ENCODE data around the gene GPR183. TPM values are rescaled to one million over a fixed set of nuclear protein-coding genes. Genes with fewer than 3 reads are reported as not detected.

The GPR183 gene
- polyA plus RNA-seq, 1 experiment, result 0.31 TPM

DNA sequence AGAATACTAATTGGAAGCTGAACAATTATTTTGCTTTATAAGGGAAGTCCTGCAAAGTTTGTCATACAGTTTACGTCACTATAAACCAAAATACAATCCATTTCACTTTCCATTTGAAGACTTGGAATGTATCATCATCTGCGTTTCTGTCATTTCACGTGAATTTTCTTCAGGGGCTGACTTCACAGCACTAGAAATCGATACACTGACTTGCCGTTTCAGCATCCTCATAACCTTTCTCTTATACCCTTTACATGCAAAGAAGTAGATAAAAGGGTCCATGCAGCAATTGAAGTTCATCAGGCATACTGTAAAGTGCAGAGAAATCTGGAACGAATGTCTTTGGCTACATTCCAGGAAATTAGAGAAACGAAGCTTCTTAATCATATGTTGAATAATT is 12.2 kb downstream of the GPR183 start:
- CTCF ChIA-PET, result interaction anchor here (1.2 to 1.3 kb wide), 2 partner anchors 12 to 19 kb away, joined by 3 to 4 read pairs; no protein-coding TSS in a partner anchor
- Histone ChIP-seq H3K27me3 (ENCODE audit: control insufficient read depth, insufficient read depth, low read length) (no peaks in the 10 kb centered on the region), H3K36me3 (ENCODE audit: control insufficient read depth, insufficient read depth, low read length) (no peaks in the 10 kb centered on the region), H3K4me3 (ENCODE audit: low read depth, low read length) (no peak overlapping the region)
- TF ChIP-seq, protein P1, sequence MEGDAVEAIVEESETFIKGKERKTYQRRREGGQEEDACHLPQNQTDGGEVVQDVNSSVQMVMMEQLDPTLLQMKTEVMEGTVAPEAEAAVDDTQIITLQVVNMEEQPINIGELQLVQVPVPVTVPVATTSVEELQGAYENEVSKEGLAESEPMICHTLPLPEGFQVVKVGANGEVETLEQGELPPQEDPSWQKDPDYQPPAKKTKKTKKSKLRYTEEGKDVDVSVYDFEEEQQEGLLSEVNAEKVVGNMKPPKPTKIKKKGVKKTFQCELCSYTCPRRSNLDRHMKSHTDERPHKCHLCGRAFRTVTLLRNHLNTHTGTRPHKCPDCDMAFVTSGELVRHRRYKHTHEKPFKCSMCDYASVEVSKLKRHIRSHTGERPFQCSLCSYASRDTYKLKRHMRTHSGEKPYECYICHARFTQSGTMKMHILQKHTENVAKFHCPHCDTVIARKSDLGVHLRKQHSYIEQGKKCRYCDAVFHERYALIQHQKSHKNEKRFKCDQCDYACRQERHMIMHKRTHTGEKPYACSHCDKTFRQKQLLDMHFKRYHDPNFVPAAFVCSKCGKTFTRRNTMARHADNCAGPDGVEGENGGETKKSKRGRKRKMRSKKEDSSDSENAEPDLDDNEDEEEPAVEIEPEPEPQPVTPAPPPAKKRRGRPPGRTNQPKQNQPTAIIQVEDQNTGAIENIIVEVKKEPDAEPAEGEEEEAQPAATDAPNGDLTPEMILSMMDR (IDR thresholded peaks at IDR 0.05; ENCODE audit: insufficient read depth, low read depth, low read length), result no peak
- POLR2A ChIA-PET, result no interaction called here
- DNase-seq (ENCODE audit: low read depth), result no peak

DNA sequence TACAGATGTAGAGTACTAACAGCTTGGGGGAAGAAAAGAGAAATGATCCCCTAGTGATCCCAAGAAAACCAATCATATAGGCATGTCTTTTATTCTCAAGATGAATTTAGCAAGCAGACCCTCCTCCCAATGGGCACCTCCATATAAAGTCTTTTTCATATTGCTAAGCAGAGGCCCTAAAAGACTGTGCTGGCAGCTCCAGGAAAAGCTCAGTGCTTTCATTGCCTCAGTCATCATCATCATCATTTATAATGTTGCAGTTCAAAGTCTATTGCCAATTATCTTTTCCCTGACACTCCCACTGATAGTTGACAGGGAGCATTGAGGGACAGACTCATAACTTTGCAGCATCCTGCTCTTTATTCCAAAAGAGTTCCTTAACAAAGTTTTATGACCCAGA is 13.0 kb downstream of the GPR183 start:
- POLR2A ChIA-PET, result no interaction called here
- no peak for DNase-seq (ENCODE audit: low read depth)
- CTCF ChIA-PET, result interaction anchor here (1.2 to 2.5 kb wide), 3 partner anchors 11 to 143 kb away, joined by 3 to 11 read pairs (median 4); no protein-coding TSS in a partner anchor
- H3K4me3 ChIP-seq (ENCODE audit: low read depth, low read length), result no peak overlapping the region
- TF ChIP-seq, protein P1 (IDR thresholded peaks at IDR 0.05; ENCODE audit: insufficient read depth, low read depth, low read length), result no peak
- H3K36me3 ChIP-seq (ENCODE audit: control insufficient read depth, insufficient read depth, low read length), result no peaks in the 10 kb centered on the region
- no peaks in the 10 kb centered on the region for H3K27me3 ChIP-seq (ENCODE audit: control insufficient read depth, insufficient read depth, low read length)

DNA sequence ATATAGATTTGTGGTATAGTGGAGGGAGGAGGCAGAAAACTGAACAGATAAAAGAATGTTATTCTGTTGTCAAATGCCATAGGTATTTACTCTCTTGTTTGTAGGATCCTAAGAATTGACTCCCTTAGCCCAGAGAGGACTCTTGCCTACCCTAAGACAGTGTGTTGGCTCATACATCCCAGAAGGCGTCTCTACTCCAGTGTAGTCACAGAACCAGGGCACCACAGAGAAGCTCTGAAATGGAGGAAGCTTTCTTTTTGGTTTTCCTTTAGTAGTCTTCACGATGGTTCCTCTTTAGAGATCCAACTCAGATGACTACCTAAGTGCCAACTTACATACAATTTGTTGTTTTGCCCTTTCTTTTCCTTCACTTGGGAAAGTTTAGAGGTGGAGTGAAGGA is 14.0 kb downstream of the GPR183 start:
- DNase-seq (ENCODE audit: low read depth), result no peak
- H3K36me3 ChIP-seq (ENCODE audit: control insufficient read depth, insufficient read depth, low read length), result no peaks in the 10 kb centered on the region; the same call in 1 of the 2 replicates
- POLR2A ChIA-PET, result no interaction called here
- no peak overlapping the region for H3K4me3 ChIP-seq (ENCODE audit: low read depth, low read length)
- no peaks in the 10 kb centered on the region for H3K27me3 ChIP-seq (ENCODE audit: control insufficient read depth, insufficient read depth, low read length)
- TF ChIP-seq, protein P1 (IDR thresholded peaks at IDR 0.05; ENCODE audit: insufficient read depth, low read depth, low read length), result no peak
- CTCF ChIA-PET, result interaction anchor here (1.3 to 2.5 kb wide), 3 partner anchors 24 to 144 kb away, joined by 4 to 11 read pairs (median 4); no protein-coding TSS in a partner anchor

DNA sequence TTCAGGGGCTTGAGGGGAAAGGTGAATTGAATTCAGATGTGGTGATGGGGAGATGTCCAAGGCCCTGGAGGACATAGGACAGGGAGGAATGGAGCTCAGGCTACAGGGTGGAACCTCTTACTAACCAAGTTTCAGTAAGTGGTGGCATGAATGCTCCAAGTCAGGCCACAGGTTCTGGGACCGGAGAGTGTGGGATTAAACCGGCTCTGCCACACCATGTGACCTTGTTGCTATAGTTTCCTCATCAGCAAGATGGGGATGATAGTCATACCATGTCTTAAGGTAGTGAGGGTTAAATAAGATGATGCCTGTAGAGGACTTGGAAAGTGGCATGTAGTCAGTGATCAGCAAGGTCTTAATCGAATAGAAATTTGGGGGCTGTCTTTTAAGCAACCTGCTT is 16.3 kb downstream of the GPR183 start:
- Histone ChIP-seq H3K4me3 (ENCODE audit: low read depth, low read length) (no peak overlapping the region), H3K36me3 (ENCODE audit: control insufficient read depth, insufficient read depth, low read length) (no peaks in the 10 kb centered on the region; the same call in 1 of the 2 replicates), H3K27me3 (ENCODE audit: control insufficient read depth, insufficient read depth, low read length) (no peaks in the 10 kb centered on the region)
- no peak for DNase-seq (ENCODE audit: low read depth)
- TF ChIP-seq, protein P1 (IDR thresholded peaks at IDR 0.05; ENCODE audit: insufficient read depth, low read depth, low read length), result no peak
- POLR2A ChIA-PET, result no interaction called here
- CTCF ChIA-PET, result no interaction called here

DNA sequence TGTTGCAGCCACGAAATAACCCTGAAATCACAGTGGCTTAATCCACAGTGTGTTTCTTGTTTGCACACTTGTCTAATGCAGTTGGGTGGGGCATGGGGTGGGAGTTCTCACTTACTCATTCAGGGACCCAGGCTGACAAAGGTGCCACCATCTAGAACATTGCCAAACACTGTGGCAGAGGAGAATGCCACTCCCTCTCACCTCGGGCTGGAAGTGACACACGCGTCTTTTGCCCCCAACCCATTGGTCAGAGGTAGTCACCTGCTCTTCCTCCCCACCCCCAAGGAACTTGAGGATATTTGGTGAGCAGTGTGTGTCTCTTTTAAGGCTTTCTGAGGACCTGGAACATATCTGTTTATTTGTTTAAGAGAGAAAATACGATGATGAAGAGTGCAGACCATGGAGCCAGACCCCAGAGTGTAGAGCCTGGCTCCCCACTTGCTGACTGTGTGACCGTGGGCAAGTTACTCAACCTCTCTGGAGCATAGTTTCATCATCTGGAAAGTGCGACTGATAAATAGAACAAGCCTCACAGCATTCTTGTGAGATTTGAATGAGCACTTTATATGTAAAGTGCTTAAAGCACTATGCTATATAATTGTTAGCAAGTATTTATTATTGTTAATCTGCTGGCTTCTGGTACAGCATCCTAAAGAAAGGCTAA is 17.4 kb downstream of the GPR183 start:
- TF ChIP-seq, protein P1 (IDR thresholded peaks at IDR 0.05; ENCODE audit: insufficient read depth, low read depth, low read length), result no peak
- H3K27me3 ChIP-seq (ENCODE audit: control insufficient read depth, insufficient read depth, low read length), result no peaks in the 10 kb centered on the region
- POLR2A ChIA-PET, result no interaction called here
- no peak for DNase-seq (ENCODE audit: low read depth)
- no peak overlapping the region for H3K4me3 ChIP-seq (ENCODE audit: low read depth, low read length)
- CTCF ChIA-PET, result no interaction called here
- H3K36me3 ChIP-seq (ENCODE audit: control insufficient read depth, insufficient read depth, low read length), result no peaks in the 10 kb centered on the region; the same call in 1 of the 2 replicates
